Retinal pigment epithelial cell (primary cell): ENCODE results near the gene CST4.
"Not testable (repeated sequence)": the region's sequence is repeated elsewhere in the genome, so short reads cannot be mapped to it uniquely, and the experiment has no call there.

Experiments
- DNase-seq: peaks from one replicate; pipeline ENCODE4 v3.0.0-alpha.2; 2010; ENCODE audit warnings: low read depth
- H3K4me3 ChIP-seq: 2 replicates; pipeline ENCODE4 v1.5.1; 2011; ENCODE audit warnings: mild to moderate bottlenecking, low read length, control low read depth, moderate library complexity
- CTCF ChIP-seq: conservative IDR thresholded peaks from 2 replicates; pipeline ENCODE4 v1.5.1; 2011; ENCODE audit warnings: low read depth, low read length, control low read depth, inconsistent platforms

Gene CST4

GRCh38 chr20:23691675-23692074 lies 2.8 kb upstream of the CST4 start:
- H3K4me3 ChIP-seq: no peak overlapping the region
- no peak for DNase-seq
- no peak for TF ChIP-seq CTCF

GRCh38 chr20:23690581-23690980 lies 1.7 kb upstream of the CST4 start:
- DNase-seq: no peak
- no peak overlapping the region for H3K4me3 ChIP-seq
- no peak for TF ChIP-seq CTCF

GRCh38 chr20:23689399-23689690 lies 507 bp upstream of the CST4 start:
- no peak for DNase-seq
- TF ChIP-seq CTCF: no peak
- no peak overlapping the region for H3K4me3 ChIP-seq

DNA sequence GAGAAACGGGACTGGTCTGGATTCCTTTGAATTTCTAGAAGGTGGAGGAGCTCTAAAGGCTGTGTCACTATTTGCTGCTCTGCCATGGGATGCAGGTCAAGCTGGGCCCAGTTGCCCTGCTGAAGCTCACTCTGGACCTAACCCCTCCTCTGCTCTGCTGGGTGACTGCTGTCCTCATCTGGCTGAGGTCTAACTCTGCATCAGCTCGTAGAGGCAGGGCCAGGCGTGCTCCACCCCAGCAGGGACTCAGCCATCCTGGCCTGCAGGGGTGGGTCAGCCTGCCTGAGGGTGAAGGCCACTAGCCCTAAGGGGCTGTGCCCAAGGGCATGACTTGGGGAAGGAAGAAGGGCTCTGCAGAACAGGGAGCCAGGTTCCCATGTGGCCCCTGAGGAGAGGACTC lies 852 bp downstream of the CST4 start:
- no peak for DNase-seq
- no peak for TF ChIP-seq CTCF

GRCh38 chr20:23686046-23686750 lies 2.6 kb downstream of the CST4 start:
- TF ChIP-seq CTCF: no peak

More for the DNA sequence above, 852 bp downstream of the CST4 start:
- no peak overlapping the region for H3K4me3 ChIP-seq

GRCh38 chr20:23685529-23685896 lies 3.3 kb downstream of the CST4 start:
- H3K4me3 ChIP-seq, DNase-seq: not testable (repeated sequence)

More at GRCh38 chr20:23686046-23686750, 2.6 kb downstream of the CST4 start:
- H3K4me3 ChIP-seq: no peak overlapping the region
- DNase-seq: no peak

GRCh38 chr20:23684261-23684660 lies 4.6 kb downstream of the CST4 start:
- no peak for DNase-seq
- TF ChIP-seq CTCF: no peak
- no peak overlapping the region for H3K4me3 ChIP-seq

GRCh38 chr20:23683807-23684206 lies 5.0 kb downstream of the CST4 start:
- no peak overlapping the region for H3K4me3 ChIP-seq
- no peak for DNase-seq
- TF ChIP-seq CTCF: no peak
